NT2/D1 (cell line): ENCODE results near the gene TNFRSF11A.

Experiments used
- YY1 ChIP-seq: IDR thresholded peaks from 2 replicates; pipeline ENCODE4 v1.6.1; 2011; ENCODE audit not compliant: insufficient read length, insufficient read depth
- ZNF274 ChIP-seq: IDR thresholded peaks from 2 replicates; pipeline ENCODE4 v1.6.1; 2011; ENCODE audit warnings: mild to moderate bottlenecking, low read depth, low read length

DNA sequence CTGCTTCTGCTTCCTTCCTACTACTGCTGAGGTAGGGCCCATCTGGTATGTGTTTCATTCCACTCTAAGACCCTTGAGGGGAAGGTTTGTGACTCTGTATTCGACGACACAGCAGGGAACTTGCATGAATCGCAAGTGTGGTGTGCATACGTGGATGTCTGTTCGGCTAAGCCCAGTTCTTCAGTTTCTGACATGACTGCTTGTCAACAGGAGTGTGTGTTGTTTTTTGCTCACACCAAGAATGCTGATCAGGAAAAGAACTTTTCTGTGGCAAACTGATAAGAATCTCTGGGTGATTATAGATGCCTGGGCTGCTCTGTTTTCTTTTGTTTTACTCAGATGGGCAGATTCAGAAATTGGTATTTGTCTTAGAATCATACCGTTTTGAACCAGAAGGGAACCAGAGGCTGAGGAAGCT, 22.0 kb downstream of the TNFRSF11A start:
- TF ChIP-seq YY1 (no peak), ZNF274 (no peak)
